SK-N-SH (cell line): ENCODE measurements around the gene HTR2B.
A peak's percentile ranks its signal among the peaks of the same experiment; 100 is the strongest.

Experiments
- CHD2 ChIP-seq: fragments of 150-350 bp; IDR thresholded peaks from 2 replicates; pipeline ENCODE4 v1.6.1; 2018; ENCODE audit warnings: low read length; ENCODE audit not compliant: partially characterized antibody
- CTCF ChIP-seq: fragments of 200-600 bp; sonication (generic); IDR thresholded peaks from 2 replicates; pipeline ENCODE4 v1.6.1; 2017; ENCODE audit warnings: antibody characterized with exemption, mild to moderate bottlenecking, moderate library complexity
- EP300 ChIP-seq, 2 experiments: IDR thresholded peaks; 2 replicates each; pipeline versions ENCODE4 v1.4.0 to v1.6.1; 2012; ENCODE audit warnings: borderline replicate concordance in 1 of 2, low read depth in 1 of 2, low read length in 1 of 2
- EZH2phosphoT487 ChIP-seq: fragments of 200-600 bp; sonication (generic); IDR thresholded peaks from 2 replicates; pipeline ENCODE4 v1.6.1; 2017; ENCODE audit warnings: low read depth, mixed run types, mild to moderate bottlenecking, antibody characterized with exemption, moderate library complexity, borderline replicate concordance
- FOXM1 ChIP-seq: IDR thresholded peaks from 2 replicates; pipeline ENCODE4 v1.4.0; 2012; ENCODE audit warnings: low read depth, mild to moderate bottlenecking
- IRF3 ChIP-seq: fragments of 150-350 bp; IDR thresholded peaks from 2 replicates; pipeline ENCODE4 v1.6.1; 2016; ENCODE audit warnings: mild to moderate bottlenecking, low read depth, low read length
- MAX ChIP-seq: IDR thresholded peaks from 2 replicates; pipeline ENCODE4 v1.4.0; 2012; ENCODE audit warnings: low read depth
- NFIC ChIP-seq: IDR thresholded peaks from 2 replicates; pipeline ENCODE4 v1.4.0; 2012; ENCODE audit warnings: borderline replicate concordance
- POLR2AphosphoS5 ChIP-seq: IDR thresholded peaks from 2 replicates; pipeline ENCODE4 v1.6.1; 2012; ENCODE audit warnings: low read depth, low read length
- REST ChIP-seq: IDR thresholded peaks from 2 replicates; pipeline ENCODE4 v1.6.1; 2012; ENCODE audit warnings: mild to moderate bottlenecking, low read depth, low read length, moderate library complexity
- RFX5 ChIP-seq: IDR thresholded peaks from 2 replicates; pipeline ENCODE4 v1.6.1; 2012; ENCODE audit warnings: mild to moderate bottlenecking, improper control_type of control experiment, low read length
- SMC3 ChIP-seq: IDR thresholded peaks from 2 replicates; pipeline ENCODE4 v1.6.1; 2012; ENCODE audit warnings: low read depth, low read length, improper control_type of control experiment
- YY1 ChIP-seq: IDR thresholded peaks from 2 replicates; pipeline ENCODE4 v1.4.0; 2012; ENCODE audit warnings: low read depth, mild to moderate bottlenecking

- peak; percentile 89 for TF ChIP-seq CTCF
- TF ChIP-seq CHD2 = peak; percentile 16
- TF ChIP-seq NFIC = no peak
- TF ChIP-seq RFX5 = no peak
- TF ChIP-seq IRF3 = no peak
- TF ChIP-seq REST = no peak
- TF ChIP-seq MAX = no peak
- TF ChIP-seq FOXM1 = no peak
- TF ChIP-seq EZH2phosphoT487 = no peak
- TF ChIP-seq POLR2AphosphoS5 = no peak
- peak; percentile 85 for TF ChIP-seq SMC3
- TF ChIP-seq EP300 (IDR thresholded peaks at IDR 0.05; ENCODE audit: borderline replicate concordance in 1 of 2, low read depth in 1 of 2, low read length in 1 of 2) = no peak
- TF ChIP-seq YY1 = no peak
Observed at GRCh38 chr2:231104115-231104713, 20.6 kb downstream of the HTR2B start.
